ENCODE data around the gene DOCK1.

DNA sequence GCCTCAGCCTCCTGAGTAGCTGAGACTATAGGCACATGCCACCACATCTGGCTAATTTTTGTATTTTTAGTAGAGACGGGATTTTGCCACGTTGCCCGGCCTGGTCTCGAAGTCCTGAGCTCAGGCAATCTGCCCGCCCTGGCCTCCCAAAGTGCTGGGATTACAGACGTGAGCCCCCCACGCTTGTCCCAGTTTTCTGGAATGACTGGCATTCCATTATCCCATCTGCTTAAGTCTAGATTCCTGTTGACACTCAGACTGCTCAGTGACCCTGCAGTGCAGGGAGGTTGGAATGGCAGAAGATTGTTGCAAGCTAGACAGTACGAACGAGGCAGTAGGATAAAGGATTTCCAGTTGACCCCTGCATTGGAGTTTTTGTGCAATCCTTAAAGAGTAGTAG lies 508.8 kb downstream of the DOCK1 start:
- TF ChIP-seq, protein P1, sequence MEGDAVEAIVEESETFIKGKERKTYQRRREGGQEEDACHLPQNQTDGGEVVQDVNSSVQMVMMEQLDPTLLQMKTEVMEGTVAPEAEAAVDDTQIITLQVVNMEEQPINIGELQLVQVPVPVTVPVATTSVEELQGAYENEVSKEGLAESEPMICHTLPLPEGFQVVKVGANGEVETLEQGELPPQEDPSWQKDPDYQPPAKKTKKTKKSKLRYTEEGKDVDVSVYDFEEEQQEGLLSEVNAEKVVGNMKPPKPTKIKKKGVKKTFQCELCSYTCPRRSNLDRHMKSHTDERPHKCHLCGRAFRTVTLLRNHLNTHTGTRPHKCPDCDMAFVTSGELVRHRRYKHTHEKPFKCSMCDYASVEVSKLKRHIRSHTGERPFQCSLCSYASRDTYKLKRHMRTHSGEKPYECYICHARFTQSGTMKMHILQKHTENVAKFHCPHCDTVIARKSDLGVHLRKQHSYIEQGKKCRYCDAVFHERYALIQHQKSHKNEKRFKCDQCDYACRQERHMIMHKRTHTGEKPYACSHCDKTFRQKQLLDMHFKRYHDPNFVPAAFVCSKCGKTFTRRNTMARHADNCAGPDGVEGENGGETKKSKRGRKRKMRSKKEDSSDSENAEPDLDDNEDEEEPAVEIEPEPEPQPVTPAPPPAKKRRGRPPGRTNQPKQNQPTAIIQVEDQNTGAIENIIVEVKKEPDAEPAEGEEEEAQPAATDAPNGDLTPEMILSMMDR (IDR thresholded peaks at IDR 0.05), result no peak
- TF ChIP-seq POLR2AphosphoS5 (IDR thresholded peaks at IDR 0.05), result no peak

Measured in breast epithelium (tissue), 3 donors.